ENCODE results near the gene IL10RA. TPM values are rescaled to one million over a fixed set of nuclear protein-coding genes. Genes with fewer than 3 reads are reported as not detected.
A peak's percentile ranks its signal among the peaks of the same experiment; 100 is the strongest.

Gene IL10RA
- total and polyA plus RNA-seq, 9 of the 15 experiments (the other 6 are each of a cell fraction or from before 2014, with no cell fraction given), result 0.17 to 17.3 (median 2.9) TPM

- TF ChIP-seq KHSRP (IDR thresholded peaks at IDR 0.05) (no peak), JUND (IDR thresholded peaks at IDR 0.05; ENCODE audit: borderline replicate concordance, low read depth, low read length) (peak; percentile 95), JUND (tag; IDR thresholded peaks at IDR 0.05; ENCODE audit: borderline replicate concordance, low read depth, low read length) (peak; percentile 91; the same call in 2 of the 3 replicates), FOXJ2 (tag; IDR thresholded peaks at IDR 0.05) (no peak), TFE3 (CRISPR knock-in tag; IDR thresholded peaks at IDR 0.05) (no peak), POLR2B (IDR thresholded peaks at IDR 0.05; ENCODE audit: low read depth, partially characterized antibody) (no peak), CCNT2 (IDR thresholded peaks at IDR 0.05; ENCODE audit: borderline replicate concordance, extremely low read depth, insufficient read length, low read depth, low read length) (peak; percentile 53), REST (IDR thresholded peaks at IDR 0.05; ENCODE audit: borderline replicate concordance) (peak; percentile 48), REST (CRISPR knock-in tag; IDR thresholded peaks at IDR 0.05; ENCODE audit: low read depth) (no peak), BRF1 (IDR thresholded peaks at IDR 0.05; ENCODE audit: borderline replicate concordance, extremely low read depth, insufficient read length) (no peak), E2F5 (CRISPR knock-in tag; IDR thresholded peaks at IDR 0.05) (no peak), GMEB1 (CRISPR knock-in tag; IDR thresholded peaks at IDR 0.05) (no peak), ZNF699 (CRISPR knock-in tag; IDR thresholded peaks at IDR 0.05; ENCODE audit: insufficient replicate concordance) (no peak)
These were observed 26.0 kb downstream of the IL10RA start (continued) for GRCh38 chr11:118012083-118012669.
